PC-3 (cell line): ENCODE data around the gene RNLS. TPM values are rescaled to one million over a fixed set of nuclear protein-coding genes. Genes with fewer than 3 reads are reported as not detected.

Experiments used
- ATAC-seq: fragments of 200-7000 bp; cut with Tn5 transposase; 2 replicates; pipeline ENCODE4 v1.9.1; 2020; ENCODE audit warnings: mild to moderate bottlenecking, moderate library complexity
- BruUV-seq: library from RNA; stranded (reverse); fragments of 400-500 nt; replicated peaks from 2 replicates; lab custom pipeline; 2021; lab: Mats Ljungman, UMichigan
- CTCF ChIA-PET: fragments of 300-600 bp; sonication (Branson Sonifier 250); formaldehyde crosslinking; loops from one replicate; lab custom pipeline; 2022; ENCODE audit warnings: antibody characterized with exemption; lab: Charles Lee
- POLR2A ChIA-PET: fragments of 300-600 bp; sonication (Branson Sonifier 250); formaldehyde crosslinking; loops from one replicate; lab custom pipeline; 2022; ENCODE audit warnings: antibody characterized with exemption; ENCODE audit not compliant: unreplicated experiment; lab: Charles Lee
- DNase-seq: peaks from one replicate; pipeline ENCODE4 v3.0.0-alpha.2; 2015
- H2AFZ ChIP-seq: fragments of 300-600 bp; sonication (generic); 2 replicates; pipeline ENCODE4 v1.6.0; 2016; ENCODE audit warnings: antibody characterized with exemption, low read length
- H3F3A ChIP-seq: fragments of 300-600 bp; sonication (generic); one replicate; pipeline ENCODE4 v1.6.0; 2017; ENCODE audit warnings: antibody characterized with exemption, low read length, control low read depth, mild to moderate bottlenecking; ENCODE audit not compliant: unreplicated experiment
- H3K27ac ChIP-seq: fragments of 300-600 bp; sonication (generic); 2 replicates; pipeline ENCODE4 v1.5.1; 2016; ENCODE audit warnings: mild to moderate bottlenecking, low read length
- H3K27me3 ChIP-seq: fragments of 300-600 bp; sonication (generic); 2 replicates; pipeline ENCODE4 v1.6.1; 2016; ENCODE audit warnings: low read length, mixed read lengths
- H3K36me3 ChIP-seq: fragments of 300-600 bp; sonication (generic); 2 replicates; pipeline ENCODE4 v1.6.1; 2016; ENCODE audit warnings: low read depth, mixed run types, low read length, mixed read lengths
- H3K4me1 ChIP-seq: fragments of 300-600 bp; sonication (generic); 2 replicates; pipeline ENCODE4 v1.5.1; 2016; ENCODE audit warnings: low read length; ENCODE audit not compliant: insufficient read depth
- H3K4me2 ChIP-seq: fragments of 300-600 bp; sonication (generic); 2 replicates; pipeline ENCODE4 v1.6.0; 2016; ENCODE audit warnings: low read length
- H3K4me3 ChIP-seq: fragments of 300-600 bp; sonication (generic); 2 replicates; pipeline ENCODE4 v1.5.1; 2016; ENCODE audit warnings: mild to moderate bottlenecking, low read length, mixed read lengths
- H3K79me2 ChIP-seq: fragments of 300-600 bp; sonication (generic); 2 replicates; pipeline ENCODE4 v1.6.1; 2017; ENCODE audit warnings: low read length, mixed read lengths
- H3K9ac ChIP-seq: fragments of 300-600 bp; sonication (generic); 2 replicates; pipeline ENCODE4 v1.6.0; 2016; ENCODE audit warnings: mild to moderate bottlenecking, low read length
- H3K9me2 ChIP-seq: fragments of 300-600 bp; sonication (generic); replicated peaks from 2 replicates; pipeline ENCODE4 v1.6.1; 2016; ENCODE audit warnings: mixed run types, low read length, mixed read lengths
- H3K9me3 ChIP-seq: fragments of 300-600 bp; sonication (generic); 2 replicates; pipeline ENCODE4 v1.6.1; 2016; ENCODE audit warnings: low read length, mixed read lengths
- H4K20me1 ChIP-seq: fragments of 300-600 bp; sonication (generic); 2 replicates; pipeline ENCODE4 v1.6.1; 2016; ENCODE audit warnings: low read length, mixed read lengths
- EZH2 ChIP-seq: fragments of 300-600 bp; sonication (generic); IDR thresholded peaks from one replicate; pipeline ENCODE4 v1.6.1; 2017; ENCODE audit warnings: antibody characterized with exemption, mild to moderate bottlenecking, low read length; ENCODE audit not compliant: unreplicated experiment
- EZH2phosphoT487 ChIP-seq: fragments of 300-600 bp; sonication (generic); IDR thresholded peaks from 2 replicates; pipeline ENCODE4 v1.6.1; 2018; ENCODE audit warnings: mild to moderate bottlenecking, antibody characterized with exemption, low read length, borderline replicate concordance
- intact Hi-C: fragments of 100-400 bp; cut with micrococcal nuclease; formaldehyde crosslinking; loops from 2 replicates; pipeline ENCODE4 v1.9.0; 2023
- total RNA-seq: library from RNA; depleted of rRNA; stranded (reverse); fragments of >200 nt; gene quantifications from 2 replicates; pipeline ENCODE4 v1.2.3, GENCODE V29; 2014
- TF ChIP-seq, protein P1 (sequence below): fragments of 300-600 bp; sonication (generic); conservative IDR thresholded peaks from 2 replicates; pipeline ENCODE4 v1.5.1; 2017; ENCODE audit warnings: antibody characterized with exemption, low read depth, mild to moderate bottlenecking, low read length

RNLS gene
- total RNA-seq, 1 experiment from 2014 or later, result not detected

DNA sequence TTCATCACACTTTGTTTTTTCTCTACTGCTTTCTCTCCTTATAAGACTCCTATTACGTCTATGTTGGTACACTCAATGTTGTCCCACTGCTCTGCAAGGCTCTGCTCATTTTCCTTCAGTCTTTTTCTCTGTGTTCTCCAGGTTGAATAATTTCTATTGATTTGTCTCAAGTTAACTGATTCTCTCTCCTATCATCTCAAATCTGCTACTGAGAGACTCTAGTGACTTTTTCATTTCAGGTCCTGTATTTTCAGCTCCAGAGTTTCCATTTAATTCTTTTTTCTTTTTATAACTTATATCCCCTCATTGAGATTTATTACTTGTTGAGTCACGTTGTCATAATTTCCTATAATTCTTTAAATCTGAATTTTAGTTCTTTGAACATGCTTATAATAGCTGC, 100.9 kb downstream of the RNLS start:
- no peak overlapping the region for H3K4me3 ChIP-seq
- no peak for TF ChIP-seq EZH2
- no peak for TF ChIP-seq EZH2phosphoT487
- no peak overlapping the region for H3K4me2 ChIP-seq
- H3K27ac ChIP-seq, result no peak overlapping the region
- no peaks in the 10 kb centered on the region for H4K20me1 ChIP-seq
- intact Hi-C loops, result no loop called here
- ATAC-seq (no peak), DNase-seq (no peak)
- POLR2A ChIA-PET, result no interaction called here
- H3K9me3 ChIP-seq, result no peaks in the 10 kb centered on the region
- H3K9me2 ChIP-seq, result no peaks in the 10 kb centered on the region
- H3K36me3 ChIP-seq, result no peaks in the 10 kb centered on the region
- no peak overlapping the region for H2AFZ ChIP-seq
- no peaks in the 10 kb centered on the region for H3K79me2 ChIP-seq
- H3F3A ChIP-seq, result no peaks in the 10 kb centered on the region
- CTCF ChIA-PET, result no interaction called here
- no peak overlapping the region for H3K9ac ChIP-seq
- no peaks in the 10 kb centered on the region for H3K4me1 ChIP-seq
- H3K27me3 ChIP-seq, result no peaks in the 10 kb centered on the region
- BruUV-seq, result no TSS peak

DNA sequence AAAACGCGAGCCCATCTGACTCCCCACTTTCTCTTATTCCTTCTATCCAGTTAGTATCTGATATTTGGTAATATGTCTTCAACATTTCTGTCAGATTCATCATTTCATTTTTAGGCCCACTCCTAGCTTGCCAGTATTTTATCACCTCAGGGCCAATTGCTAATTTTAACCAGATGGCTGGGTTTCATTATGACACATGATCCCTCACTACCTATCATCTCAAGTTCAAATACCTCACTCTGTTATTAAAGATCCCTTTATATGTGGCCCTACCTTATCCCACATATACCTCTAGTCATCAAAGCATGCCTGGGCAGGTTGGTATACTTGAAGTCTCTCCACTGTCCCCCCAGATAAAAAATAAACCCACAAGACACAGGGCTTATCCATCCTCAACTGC, 104.9 kb downstream of the RNLS start:
- DNase-seq (no peak), ATAC-seq (no peak)
- Histone ChIP-seq H3K4me1 (no peaks in the 10 kb centered on the region), H3K79me2 (no peaks in the 10 kb centered on the region), H2AFZ (no peak overlapping the region), H3K4me3 (no peak overlapping the region), H3F3A (no peaks in the 10 kb centered on the region), H3K9me2 (no peaks in the 10 kb centered on the region), H3K9ac (no peak overlapping the region), H3K36me3 (no peaks in the 10 kb centered on the region), H4K20me1 (no peaks in the 10 kb centered on the region), H3K27me3 (no peaks in the 10 kb centered on the region), H3K4me2 (no peak overlapping the region), H3K9me3 (no peaks in the 10 kb centered on the region), H3K27ac (no peak overlapping the region)
- CTCF ChIA-PET, result no interaction called here
- POLR2A ChIA-PET, result no interaction called here
- TF ChIP-seq, protein P1, sequence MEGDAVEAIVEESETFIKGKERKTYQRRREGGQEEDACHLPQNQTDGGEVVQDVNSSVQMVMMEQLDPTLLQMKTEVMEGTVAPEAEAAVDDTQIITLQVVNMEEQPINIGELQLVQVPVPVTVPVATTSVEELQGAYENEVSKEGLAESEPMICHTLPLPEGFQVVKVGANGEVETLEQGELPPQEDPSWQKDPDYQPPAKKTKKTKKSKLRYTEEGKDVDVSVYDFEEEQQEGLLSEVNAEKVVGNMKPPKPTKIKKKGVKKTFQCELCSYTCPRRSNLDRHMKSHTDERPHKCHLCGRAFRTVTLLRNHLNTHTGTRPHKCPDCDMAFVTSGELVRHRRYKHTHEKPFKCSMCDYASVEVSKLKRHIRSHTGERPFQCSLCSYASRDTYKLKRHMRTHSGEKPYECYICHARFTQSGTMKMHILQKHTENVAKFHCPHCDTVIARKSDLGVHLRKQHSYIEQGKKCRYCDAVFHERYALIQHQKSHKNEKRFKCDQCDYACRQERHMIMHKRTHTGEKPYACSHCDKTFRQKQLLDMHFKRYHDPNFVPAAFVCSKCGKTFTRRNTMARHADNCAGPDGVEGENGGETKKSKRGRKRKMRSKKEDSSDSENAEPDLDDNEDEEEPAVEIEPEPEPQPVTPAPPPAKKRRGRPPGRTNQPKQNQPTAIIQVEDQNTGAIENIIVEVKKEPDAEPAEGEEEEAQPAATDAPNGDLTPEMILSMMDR, result no peak
- TF ChIP-seq EZH2phosphoT487 (no peak), EZH2 (no peak)
- no TSS peak for BruUV-seq
- intact Hi-C loops, result no loop called here

DNA sequence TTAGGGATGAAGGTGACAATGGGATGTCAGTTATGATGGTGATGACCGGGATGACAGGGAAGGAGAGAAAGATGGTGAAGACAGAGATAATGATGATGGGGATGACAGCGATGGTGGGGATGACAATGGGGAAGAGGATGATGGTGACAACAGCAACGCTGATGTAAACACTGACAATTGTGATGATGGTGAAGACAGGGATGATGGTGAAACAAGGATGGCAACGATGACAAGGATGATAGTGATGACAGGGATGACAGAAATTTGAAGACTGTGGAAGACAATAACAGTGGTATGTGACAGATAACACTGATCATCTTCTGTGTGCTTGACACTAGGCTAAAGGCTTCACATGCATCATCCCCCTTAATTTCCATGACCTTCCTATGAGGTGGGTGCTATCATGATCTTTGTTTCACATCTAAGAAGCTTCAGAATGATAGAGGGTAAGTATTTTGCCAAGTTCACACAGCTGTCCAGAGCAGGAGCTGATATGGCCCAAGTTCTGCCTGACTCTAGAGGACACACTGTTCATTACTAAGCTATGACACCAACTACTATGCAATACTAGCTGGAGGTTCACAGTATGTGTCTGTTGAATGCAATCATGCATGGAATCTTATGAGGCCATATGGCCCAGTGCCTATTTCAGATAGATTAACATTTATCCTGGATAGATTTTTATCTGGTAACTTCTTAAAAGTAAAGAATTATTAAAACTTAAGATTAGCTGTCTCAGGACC, 105.6 kb downstream of the RNLS start:
- Histone ChIP-seq H4K20me1 (no peaks in the 10 kb centered on the region), H2AFZ (no peak overlapping the region), H3K9me3 (no peaks in the 10 kb centered on the region), H3K79me2 (no peaks in the 10 kb centered on the region), H3K27ac (no peak overlapping the region), H3K36me3 (no peaks in the 10 kb centered on the region), H3K9me2 (no peaks in the 10 kb centered on the region), H3K4me3 (no peak overlapping the region), H3F3A (no peaks in the 10 kb centered on the region), H3K27me3 (no peaks in the 10 kb centered on the region), H3K4me2 (no peak overlapping the region), H3K4me1 (no peaks in the 10 kb centered on the region), H3K9ac (no peak overlapping the region)
- ChIA-PET CTCF (no interaction called here), POLR2A (no interaction called here)
- DNase-seq (no peak), ATAC-seq (no peak)
- BruUV-seq, result no TSS peak
- intact Hi-C loops, result no loop called here
- TF ChIP-seq, protein P1, result no peak
- TF ChIP-seq EZH2 (no peak), EZH2phosphoT487 (no peak)
